ENCODE measurements around the gene DNAH9. TPM values are rescaled to one million over a fixed set of nuclear protein-coding genes. Genes with fewer than 3 reads are reported as not detected.

DNAH9 gene
- total RNA-seq, 1 experiment from 2014 or later, result not detected

GRCh38 chr17:11553135-11553534 lies 45.1 kb upstream of the DNAH9 start:
- Histone ChIP-seq H3K4me1 (no peaks in the 10 kb centered on the region), H3K4me3 (ENCODE audit: low read depth, low read length) (no peak overlapping the region), H3K27me3 (replicated peaks; ENCODE audit: control insufficient read depth, insufficient read depth, low read length) (no peaks in the 10 kb centered on the region), H3K36me3 (ENCODE audit: control insufficient read depth, insufficient read depth, low read length) (no peaks in the 10 kb centered on the region), H3K9me3 (no peaks in the 10 kb centered on the region)
- Mint-ChIP-seq H3K27ac (ENCODE audit: unreplicated experiment) (no peak overlapping the region), H3K4me3 (ENCODE audit: unreplicated experiment) (no peak overlapping the region), H3K4me1 (ENCODE audit: low read depth, unreplicated experiment) (no peaks in the 10 kb centered on the region), H3K36me3 (ENCODE audit: insufficient read depth, unreplicated experiment) (peaks cover 6% of the 10 kb centered on the region), H3K27me3 (ENCODE audit: insufficient read depth, unreplicated experiment) (no peaks in the 10 kb centered on the region), H3K9me3 (ENCODE audit: unreplicated experiment) (no peaks in the 10 kb centered on the region)
- POLR2A ChIA-PET, result no interaction called here
- CTCF ChIA-PET, result no interaction called here
- TF ChIP-seq CTCF (IDR thresholded peaks at IDR 0.05; ENCODE audit: insufficient read depth in 1 of 2, low read depth in 1 of 2, low read length in 1 of 2, severe bottlenecking in 1 of 2, unreplicated experiment in 1 of 2), result no peak
- no peak for DNase-seq
- no TSS peak for BruUV-seq (replicated peaks)
- intact Hi-C loops (cut with micrococcal nuclease; ENCODE audit: unreplicated experiment), result no loop called here

GRCh38 chr17:11554042-11554441 lies 44.2 kb upstream of the DNAH9 start:
- Histone ChIP-seq H3K9me3 (no peaks in the 10 kb centered on the region), H3K27me3 (replicated peaks; ENCODE audit: control insufficient read depth, insufficient read depth, low read length) (no peaks in the 10 kb centered on the region), H3K36me3 (ENCODE audit: control insufficient read depth, insufficient read depth, low read length) (no peaks in the 10 kb centered on the region), H3K4me3 (ENCODE audit: low read depth, low read length) (no peak overlapping the region), H3K4me1 (no peaks in the 10 kb centered on the region)
- intact Hi-C loops (cut with micrococcal nuclease; ENCODE audit: unreplicated experiment), result no loop called here
- TF ChIP-seq CTCF (IDR thresholded peaks at IDR 0.05; ENCODE audit: insufficient read depth in 1 of 2, low read depth in 1 of 2, low read length in 1 of 2, severe bottlenecking in 1 of 2, unreplicated experiment in 1 of 2), result no peak
- DNase-seq, result no peak
- no peaks in the 10 kb centered on the region for H3K27me3 Mint-ChIP-seq (ENCODE audit: insufficient read depth, unreplicated experiment)
- H3K4me3 Mint-ChIP-seq (ENCODE audit: unreplicated experiment), result no peak overlapping the region
- ChIA-PET CTCF (no interaction called here), POLR2A (no interaction called here)
- no TSS peak for BruUV-seq (replicated peaks)
- H3K9me3 Mint-ChIP-seq (ENCODE audit: unreplicated experiment), result no peaks in the 10 kb centered on the region
- peaks cover 6% of the 10 kb centered on the region for H3K36me3 Mint-ChIP-seq (ENCODE audit: insufficient read depth, unreplicated experiment)
- H3K4me1 Mint-ChIP-seq (ENCODE audit: low read depth, unreplicated experiment), result no peaks in the 10 kb centered on the region
- no peak overlapping the region for H3K27ac Mint-ChIP-seq (ENCODE audit: unreplicated experiment)

- BruUV-seq (replicated peaks), result no TSS peak
- TF ChIP-seq CTCF (IDR thresholded peaks at IDR 0.05; ENCODE audit: insufficient read depth in 1 of 2, low read depth in 1 of 2, low read length in 1 of 2, severe bottlenecking in 1 of 2, unreplicated experiment in 1 of 2), result no peak
Measured at GRCh38 chr17:11554542-11554941, 43.7 kb upstream of the DNAH9 start.

More at GRCh38 chr17:11554542-11554941, 43.7 kb upstream of the DNAH9 start:
- no peak for DNase-seq
- ChIA-PET POLR2A (no interaction called here), CTCF (no interaction called here)
- Histone ChIP-seq H3K4me3 (ENCODE audit: low read depth, low read length) (no peak overlapping the region), H3K27me3 (replicated peaks; ENCODE audit: control insufficient read depth, insufficient read depth, low read length) (no peaks in the 10 kb centered on the region), H3K9me3 (no peaks in the 10 kb centered on the region), H3K36me3 (ENCODE audit: control insufficient read depth, insufficient read depth, low read length) (no peaks in the 10 kb centered on the region), H3K4me1 (no peaks in the 10 kb centered on the region)
- no peaks in the 10 kb centered on the region for H3K9me3 Mint-ChIP-seq (ENCODE audit: unreplicated experiment)
- H3K36me3 Mint-ChIP-seq (ENCODE audit: insufficient read depth, unreplicated experiment), result peaks cover 6% of the 10 kb centered on the region
- H3K27ac Mint-ChIP-seq (ENCODE audit: unreplicated experiment), result no peak overlapping the region
- no peak overlapping the region for H3K4me3 Mint-ChIP-seq (ENCODE audit: unreplicated experiment)
- intact Hi-C loops (cut with micrococcal nuclease; ENCODE audit: unreplicated experiment), result no loop called here
- H3K27me3 Mint-ChIP-seq (ENCODE audit: insufficient read depth, unreplicated experiment), result no peaks in the 10 kb centered on the region
- no peaks in the 10 kb centered on the region for H3K4me1 Mint-ChIP-seq (ENCODE audit: low read depth, unreplicated experiment)
